Stomach (tissue), 4 donors: Measurements from ENCODE around the gene PARD6G.

Source experiments
- POLR2A ChIP-seq, 4 donors: fragments of 450-650 bp; IDR thresholded peaks; one replicate each; pipeline ENCODE4 v1.6.1; 2016; ENCODE audit warnings: antibody characterized with exemption in 4 of 4, control low read depth in 2 of 4, mild to moderate bottlenecking in 1 of 4, moderate library complexity in 1 of 4
- TF ChIP-seq, protein P1 (sequence below), 7 experiments: fragments of 450-650 bp in 4 of 7; fragments of 200-600 bp in 3 of 7; sonication (generic) in 3 of 7; IDR thresholded peaks; one replicate each; pipeline ENCODE4 v1.5.1; 2016 to 2019; ENCODE audit warnings: antibody characterized with exemption in 7 of 7, control low read depth in 2 of 7, mild to moderate bottlenecking in 1 of 7

DNA sequence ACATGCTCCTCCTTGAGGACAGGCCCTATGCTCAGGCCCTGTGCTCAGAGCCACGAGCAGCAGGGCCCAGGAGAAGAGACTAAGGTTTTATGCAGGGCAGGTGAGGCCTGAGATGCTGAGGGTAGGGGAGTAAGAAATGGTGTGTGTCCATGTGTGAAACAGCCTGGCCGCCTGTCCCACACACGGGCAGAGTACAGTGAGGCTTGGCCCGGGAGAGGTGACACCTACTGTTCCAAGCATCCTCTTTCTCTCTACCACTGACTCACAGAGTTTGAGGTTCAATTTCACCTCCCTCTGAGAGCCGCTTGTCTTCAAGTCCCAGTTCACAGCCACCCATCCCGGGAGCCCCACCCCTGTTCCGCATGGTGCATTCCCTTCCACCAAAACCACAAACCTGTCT is 84.1 kb downstream of the PARD6G start:
- TF ChIP-seq, protein P1, sequence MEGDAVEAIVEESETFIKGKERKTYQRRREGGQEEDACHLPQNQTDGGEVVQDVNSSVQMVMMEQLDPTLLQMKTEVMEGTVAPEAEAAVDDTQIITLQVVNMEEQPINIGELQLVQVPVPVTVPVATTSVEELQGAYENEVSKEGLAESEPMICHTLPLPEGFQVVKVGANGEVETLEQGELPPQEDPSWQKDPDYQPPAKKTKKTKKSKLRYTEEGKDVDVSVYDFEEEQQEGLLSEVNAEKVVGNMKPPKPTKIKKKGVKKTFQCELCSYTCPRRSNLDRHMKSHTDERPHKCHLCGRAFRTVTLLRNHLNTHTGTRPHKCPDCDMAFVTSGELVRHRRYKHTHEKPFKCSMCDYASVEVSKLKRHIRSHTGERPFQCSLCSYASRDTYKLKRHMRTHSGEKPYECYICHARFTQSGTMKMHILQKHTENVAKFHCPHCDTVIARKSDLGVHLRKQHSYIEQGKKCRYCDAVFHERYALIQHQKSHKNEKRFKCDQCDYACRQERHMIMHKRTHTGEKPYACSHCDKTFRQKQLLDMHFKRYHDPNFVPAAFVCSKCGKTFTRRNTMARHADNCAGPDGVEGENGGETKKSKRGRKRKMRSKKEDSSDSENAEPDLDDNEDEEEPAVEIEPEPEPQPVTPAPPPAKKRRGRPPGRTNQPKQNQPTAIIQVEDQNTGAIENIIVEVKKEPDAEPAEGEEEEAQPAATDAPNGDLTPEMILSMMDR (IDR thresholded peaks at IDR 0.05): no peak
- no peak for TF ChIP-seq POLR2A (IDR thresholded peaks at IDR 0.05)
